SK-N-SH treated with all-trans-retinoic acid at 6 μM for 48 hours (cell line): ENCODE results near the gene ABCG4.

Source experiments
- CSDC2 ChIP-seq: fragments of 250-450 bp; sonication (Bioruptor Pico); IDR thresholded peaks from 2 replicates; pipeline ENCODE4 v1.5.0; 2020; ENCODE audit warnings: mild to moderate bottlenecking, moderate library complexity
- GLIS3 ChIP-seq: fragments of 250-450 bp; sonication (Bioruptor Pico); IDR thresholded peaks from 2 replicates; pipeline ENCODE4 v1.5.0; 2020; ENCODE audit warnings: mild to moderate bottlenecking, moderate library complexity
- ISL1 ChIP-seq: fragments of 250-450 bp; sonication (Bioruptor Pico); IDR thresholded peaks from 2 replicates; pipeline ENCODE4 v2.1.2; 2022; ENCODE audit warnings: mild to moderate bottlenecking, moderate library complexity
- OSR1 ChIP-seq: fragments of 250-450 bp; sonication (Bioruptor Pico); IDR thresholded peaks from 2 replicates; pipeline ENCODE4 v1.8.0; 2022; ENCODE audit warnings: moderate library complexity, mild to moderate bottlenecking, inconsistent platforms
- POU6F1 ChIP-seq: fragments of 250-450 bp; sonication (Bioruptor Pico); IDR thresholded peaks from 2 replicates; pipeline ENCODE4 v1.8.0; 2021; ENCODE audit warnings: low read depth, mild to moderate bottlenecking, moderate library complexity, borderline replicate concordance
- PPARA ChIP-seq: fragments of 250-450 bp; sonication (Bioruptor Pico); IDR thresholded peaks from 2 replicates; pipeline ENCODE4 v1.5.0; 2020; ENCODE audit warnings: mild to moderate bottlenecking, borderline replicate concordance
- RARB ChIP-seq: fragments of 250-450 bp; sonication (Bioruptor Pico); IDR thresholded peaks from 2 replicates; pipeline ENCODE4 v1.8.0; 2021; ENCODE audit warnings: mild to moderate bottlenecking, moderate library complexity
- TSHZ2 ChIP-seq: fragments of 250-450 bp; sonication (Bioruptor Pico); IDR thresholded peaks from 2 replicates; pipeline ENCODE4 v1.5.0; 2020; ENCODE audit warnings: mild to moderate bottlenecking, moderate library complexity
- ZC3H10 ChIP-seq: fragments of 250-450 bp; sonication (Bioruptor Pico); IDR thresholded peaks from 2 replicates; pipeline ENCODE4 v1.5.1; 2021; ENCODE audit warnings: mild to moderate bottlenecking, moderate library complexity
- ZFP30 ChIP-seq: fragments of 450-650 bp; formaldehyde crosslinking; IDR thresholded peaks from 2 replicates; pipeline ENCODE4 v1.5.0; 2022; ENCODE audit warnings: mild to moderate bottlenecking, moderate library complexity
- ZNF565 ChIP-seq: fragments of 450-650 bp; formaldehyde crosslinking; conservative IDR thresholded peaks from 2 replicates; pipeline ENCODE4 v1.5.0; 2020; ENCODE audit warnings: low read depth, mild to moderate bottlenecking, moderate library complexity
- ZNF8 ChIP-seq: fragments of 450-650 bp; formaldehyde crosslinking; IDR thresholded peaks from 2 replicates; pipeline ENCODE4 v1.5.0; 2020; ENCODE audit warnings: mild to moderate bottlenecking, moderate library complexity
- TF ChIP-seq, protein P1 (sequence below): fragments of 250-450 bp; sonication (Bioruptor Pico); IDR thresholded peaks from 2 replicates; pipeline ENCODE4 v1.8.0; 2020; ENCODE audit warnings: mild to moderate bottlenecking, moderate library complexity, borderline replicate concordance

DNA sequence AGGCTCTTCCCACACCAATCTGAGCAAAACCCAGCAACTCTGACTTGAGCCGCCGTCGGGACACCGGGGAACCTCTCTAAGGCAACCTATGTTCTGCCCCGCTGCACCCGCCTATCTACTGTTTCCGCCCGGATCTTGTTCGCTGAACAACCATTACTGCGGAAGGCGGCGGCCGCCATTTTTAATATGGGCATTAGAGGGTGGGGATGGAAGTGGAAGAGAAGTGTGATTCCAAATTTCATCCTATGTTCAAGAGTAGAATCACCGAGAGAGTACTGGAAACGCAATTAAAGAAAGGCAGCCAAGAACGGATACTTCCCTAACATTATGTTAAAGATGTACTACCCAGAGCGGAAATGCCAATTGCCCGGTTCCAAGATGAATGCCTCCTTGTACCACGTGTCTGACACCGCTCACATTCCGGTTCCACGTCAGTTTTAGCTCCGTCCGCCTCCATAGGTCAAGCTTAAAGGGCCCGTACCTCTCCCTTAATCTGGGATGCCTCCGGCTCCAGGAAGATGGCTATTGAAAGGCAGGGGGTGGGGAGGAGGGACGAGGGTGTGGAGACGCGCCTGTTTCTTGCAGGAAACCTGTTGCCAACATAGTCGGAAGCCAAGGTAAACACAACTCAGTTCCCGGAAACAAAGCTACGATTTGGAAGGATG is 47.0 kb upstream of the ABCG4 start, which contains the start of gene DPAGT1:
- TF ChIP-seq RARB (CRISPR knock-in tag) (no peak), ZC3H10 (CRISPR knock-in tag) (no peak), POU6F1 (CRISPR knock-in tag) (no peak), ZNF8 (no peak), CSDC2 (no peak), GLIS3 (no peak), OSR1 (no peak), PPARA (CRISPR knock-in tag) (no peak), ISL1 (CRISPR knock-in tag) (no peak), ZFP30 (CRISPR knock-in tag) (no peak), ZNF565 (CRISPR knock-in tag) (no peak), TSHZ2 (CRISPR knock-in tag) (no peak)
- TF ChIP-seq, protein P1, sequence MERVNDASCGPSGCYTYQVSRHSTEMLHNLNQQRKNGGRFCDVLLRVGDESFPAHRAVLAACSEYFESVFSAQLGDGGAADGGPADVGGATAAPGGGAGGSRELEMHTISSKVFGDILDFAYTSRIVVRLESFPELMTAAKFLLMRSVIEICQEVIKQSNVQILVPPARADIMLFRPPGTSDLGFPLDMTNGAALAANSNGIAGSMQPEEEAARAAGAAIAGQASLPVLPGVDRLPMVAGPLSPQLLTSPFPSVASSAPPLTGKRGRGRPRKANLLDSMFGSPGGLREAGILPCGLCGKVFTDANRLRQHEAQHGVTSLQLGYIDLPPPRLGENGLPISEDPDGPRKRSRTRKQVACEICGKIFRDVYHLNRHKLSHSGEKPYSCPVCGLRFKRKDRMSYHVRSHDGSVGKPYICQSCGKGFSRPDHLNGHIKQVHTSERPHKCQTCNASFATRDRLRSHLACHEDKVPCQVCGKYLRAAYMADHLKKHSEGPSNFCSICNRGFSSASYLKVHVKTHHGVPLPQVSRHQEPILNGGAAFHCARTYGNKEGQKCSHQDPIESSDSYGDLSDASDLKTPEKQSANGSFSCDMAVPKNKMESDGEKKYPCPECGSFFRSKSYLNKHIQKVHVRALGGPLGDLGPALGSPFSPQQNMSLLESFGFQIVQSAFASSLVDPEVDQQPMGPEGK = no peak
